Loucy (cell line): ENCODE measurements around the gene GPC5.

Experiments
- H2AFZ ChIP-seq: fragments of 200-600 bp; sonication (generic); 2 replicates; pipeline ENCODE4 v1.6.0; 2016; ENCODE audit warnings: antibody characterized with exemption, mild to moderate bottlenecking, low read length, moderate library complexity
- H3F3A ChIP-seq: fragments of 200-600 bp; 2 replicates; pipeline ENCODE4 v1.6.0; 2016; ENCODE audit warnings: antibody characterized with exemption, low read depth, mild to moderate bottlenecking
- H3K27me3 ChIP-seq: fragments of 200-600 bp; sonication (generic); 2 replicates; pipeline ENCODE4 v1.6.1; 2014; ENCODE audit warnings: low read length, mild to moderate bottlenecking; ENCODE audit not compliant: insufficient read depth, poor library complexity, severe bottlenecking
- H3K36me3 ChIP-seq: fragments of 200-600 bp; sonication (generic); 2 replicates; pipeline ENCODE4 v1.6.1; 2016; ENCODE audit warnings: low read length; ENCODE audit not compliant: insufficient read depth
- H3K4me1 ChIP-seq: fragments of 200-600 bp; sonication (generic); 2 replicates; pipeline ENCODE4 v1.5.1; 2014; ENCODE audit warnings: low read length, mild to moderate bottlenecking; ENCODE audit not compliant: insufficient read depth, poor library complexity, severe bottlenecking
- H3K4me2 ChIP-seq: fragments of 200-600 bp; sonication (generic); 2 replicates; pipeline ENCODE4 v1.6.0; 2014; ENCODE audit warnings: antibody characterized with exemption, low read length, low read depth, mild to moderate bottlenecking; ENCODE audit not compliant: poor library complexity, severe bottlenecking
- H3K4me3 ChIP-seq: fragments of 200-600 bp; sonication (generic); 2 replicates; pipeline ENCODE4 v1.5.1; 2014; ENCODE audit warnings: low read length, mild to moderate bottlenecking, mixed read lengths; ENCODE audit not compliant: poor library complexity, severe bottlenecking
- H3K79me2 ChIP-seq: fragments of 200-600 bp; sonication (generic); 2 replicates; pipeline ENCODE4 v1.6.1; 2014; ENCODE audit warnings: low read length; ENCODE audit not compliant: insufficient read depth
- H3K9ac ChIP-seq: fragments of 200-600 bp; sonication (generic); 2 replicates; pipeline ENCODE4 v1.6.0; 2014; ENCODE audit warnings: mild to moderate bottlenecking, low read depth, low read length, moderate library complexity; ENCODE audit not compliant: poor library complexity, severe bottlenecking
- H3K9me2 ChIP-seq: fragments of 200-600 bp; sonication (generic); replicated peaks from 2 replicates; pipeline ENCODE4 v1.6.1; 2016; ENCODE audit warnings: low read depth, low read length, mixed read lengths
- H3K9me3 ChIP-seq: fragments of 200-600 bp; sonication (generic); 2 replicates; pipeline ENCODE4 v1.6.1; 2014; ENCODE audit warnings: mild to moderate bottlenecking, antibody characterized with exemption, low read length, low read depth; ENCODE audit not compliant: insufficient read depth
- H4K20me1 ChIP-seq: fragments of 200-600 bp; sonication (generic); 2 replicates; pipeline ENCODE4 v1.6.0; 2014; ENCODE audit warnings: antibody characterized with exemption, low read length, mild to moderate bottlenecking; ENCODE audit not compliant: insufficient read depth, poor library complexity, severe bottlenecking
- EZH2phosphoT487 ChIP-seq: fragments of 200-600 bp; IDR thresholded peaks from 2 replicates; pipeline ENCODE4 v1.6.1; 2018; ENCODE audit warnings: antibody characterized with exemption, mild to moderate bottlenecking, moderate library complexity, borderline replicate concordance
- TF ChIP-seq, protein P1 (sequence below): fragments of 200-600 bp; sonication (generic); conservative IDR thresholded peaks from 2 replicates; pipeline ENCODE4 v1.5.1; 2014; ENCODE audit warnings: mild to moderate bottlenecking, antibody characterized with exemption, low read length

GPC5 gene

DNA sequence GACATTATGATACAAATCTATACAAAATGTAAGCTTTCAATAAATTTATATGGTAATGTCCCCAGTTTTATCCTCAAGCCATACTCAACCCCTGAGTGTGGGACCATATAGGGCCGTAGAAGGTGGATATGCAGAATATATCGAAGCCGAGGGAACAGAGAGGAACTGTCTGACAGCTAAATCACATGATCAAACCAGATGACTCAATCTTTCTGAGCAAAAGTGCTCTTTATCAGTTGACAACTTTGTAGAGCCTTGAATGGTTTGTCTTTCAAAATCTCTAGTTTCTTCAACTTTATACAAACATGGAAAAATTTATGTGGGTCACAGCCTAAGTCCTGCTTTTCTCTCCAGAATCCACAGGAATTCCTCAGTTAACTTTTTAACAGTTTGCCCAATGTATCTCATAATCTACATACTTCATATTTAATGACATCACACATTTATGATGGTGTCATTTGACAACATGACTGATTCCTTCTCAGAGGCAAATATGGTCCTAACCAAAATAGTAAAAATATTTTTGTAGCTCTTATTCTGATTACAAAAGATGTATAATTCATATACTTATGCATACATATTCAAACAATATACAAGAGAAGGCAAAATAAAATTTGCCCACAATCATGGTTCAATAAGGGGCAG is 1155.2 kb downstream of the GPC5 start:
- no peaks in the 10 kb centered on the region for H3K4me1 ChIP-seq
- no peaks in the 10 kb centered on the region for H3F3A ChIP-seq
- no peak overlapping the region for H2AFZ ChIP-seq
- no peaks in the 10 kb centered on the region for H4K20me1 ChIP-seq
- no peak overlapping the region for H3K4me2 ChIP-seq
- no peak overlapping the region for H3K9ac ChIP-seq
- no peaks in the 10 kb centered on the region for H3K9me2 ChIP-seq
- H3K9me3 ChIP-seq, result no peaks in the 10 kb centered on the region
- H3K36me3 ChIP-seq, result no peaks in the 10 kb centered on the region
- no peaks in the 10 kb centered on the region for H3K27me3 ChIP-seq
- no peak overlapping the region for H3K4me3 ChIP-seq
- TF ChIP-seq, protein P1, sequence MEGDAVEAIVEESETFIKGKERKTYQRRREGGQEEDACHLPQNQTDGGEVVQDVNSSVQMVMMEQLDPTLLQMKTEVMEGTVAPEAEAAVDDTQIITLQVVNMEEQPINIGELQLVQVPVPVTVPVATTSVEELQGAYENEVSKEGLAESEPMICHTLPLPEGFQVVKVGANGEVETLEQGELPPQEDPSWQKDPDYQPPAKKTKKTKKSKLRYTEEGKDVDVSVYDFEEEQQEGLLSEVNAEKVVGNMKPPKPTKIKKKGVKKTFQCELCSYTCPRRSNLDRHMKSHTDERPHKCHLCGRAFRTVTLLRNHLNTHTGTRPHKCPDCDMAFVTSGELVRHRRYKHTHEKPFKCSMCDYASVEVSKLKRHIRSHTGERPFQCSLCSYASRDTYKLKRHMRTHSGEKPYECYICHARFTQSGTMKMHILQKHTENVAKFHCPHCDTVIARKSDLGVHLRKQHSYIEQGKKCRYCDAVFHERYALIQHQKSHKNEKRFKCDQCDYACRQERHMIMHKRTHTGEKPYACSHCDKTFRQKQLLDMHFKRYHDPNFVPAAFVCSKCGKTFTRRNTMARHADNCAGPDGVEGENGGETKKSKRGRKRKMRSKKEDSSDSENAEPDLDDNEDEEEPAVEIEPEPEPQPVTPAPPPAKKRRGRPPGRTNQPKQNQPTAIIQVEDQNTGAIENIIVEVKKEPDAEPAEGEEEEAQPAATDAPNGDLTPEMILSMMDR, result no peak
- TF ChIP-seq EZH2phosphoT487, result no peak
- no peaks in the 10 kb centered on the region for H3K79me2 ChIP-seq

GRCh38 chr13:92560883-92561282 is 1162.5 kb downstream of the GPC5 start:
- Histone ChIP-seq H3K9me3 (no peaks in the 10 kb centered on the region), H3K9me2 (no peaks in the 10 kb centered on the region), H2AFZ (no peak overlapping the region), H3K4me2 (no peak overlapping the region), H3K79me2 (no peaks in the 10 kb centered on the region), H4K20me1 (no peaks in the 10 kb centered on the region), H3K4me1 (no peaks in the 10 kb centered on the region), H3K4me3 (no peak overlapping the region), H3K27me3 (no peaks in the 10 kb centered on the region), H3K36me3 (no peaks in the 10 kb centered on the region), H3F3A (no peaks in the 10 kb centered on the region), H3K9ac (no peak overlapping the region)
- TF ChIP-seq, protein P1, result no peak
- no peak for TF ChIP-seq EZH2phosphoT487

GRCh38 chr13:92564942-92565341 is 1166.5 kb downstream of the GPC5 start:
- no peak overlapping the region for H3K4me3 ChIP-seq
- no peak overlapping the region for H3K9ac ChIP-seq
- H3K4me1 ChIP-seq, result no peaks in the 10 kb centered on the region
- H3K27me3 ChIP-seq, result no peaks in the 10 kb centered on the region
- no peaks in the 10 kb centered on the region for H3K79me2 ChIP-seq
- TF ChIP-seq, protein P1, result no peak
- TF ChIP-seq EZH2phosphoT487, result no peak
- H3K9me3 ChIP-seq, result no peaks in the 10 kb centered on the region
- no peak overlapping the region for H3K4me2 ChIP-seq
- no peaks in the 10 kb centered on the region for H3K36me3 ChIP-seq
- no peaks in the 10 kb centered on the region for H4K20me1 ChIP-seq
- no peaks in the 10 kb centered on the region for H3F3A ChIP-seq
- no peak overlapping the region for H2AFZ ChIP-seq
- no peaks in the 10 kb centered on the region for H3K9me2 ChIP-seq
